ENCODE results near the gene ESRP2. TPM values are rescaled to one million over a fixed set of nuclear protein-coding genes. Genes with fewer than 3 reads are reported as not detected.

The ESRP2 gene
- total RNA-seq, 4 donors from 2014 or later, result 0.42 to 2.4 (median 1.2) TPM

DNA sequence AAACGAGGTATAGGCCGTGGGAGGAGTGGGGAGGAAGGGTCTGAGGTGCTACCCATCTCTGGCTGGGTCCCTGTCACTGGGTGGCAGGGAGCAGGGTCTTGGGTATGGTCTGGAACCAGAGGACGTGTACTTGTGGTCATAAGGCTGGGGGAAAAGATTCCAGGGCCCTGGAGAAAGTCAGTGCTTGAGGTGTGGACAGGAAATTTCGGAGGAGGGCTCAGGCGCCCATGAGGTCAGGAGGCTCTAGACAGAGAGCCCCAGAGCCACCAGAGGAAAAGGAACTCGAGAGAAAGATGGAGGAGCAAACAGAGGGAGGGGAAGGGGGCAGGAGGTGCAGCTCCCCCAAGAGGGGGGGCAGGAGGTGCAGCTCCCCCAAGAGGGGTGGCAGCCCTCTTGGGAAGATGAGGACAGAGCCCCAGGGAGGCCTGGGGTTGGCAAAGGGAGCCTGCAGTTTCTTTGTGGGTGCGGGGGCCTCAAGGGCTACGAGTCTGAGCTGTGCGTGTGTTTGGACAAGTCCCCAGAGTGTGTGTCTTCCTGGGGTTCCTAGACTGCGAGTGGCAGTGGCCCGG, 27.7 kb upstream of the ESRP2 start:
- Histone ChIP-seq H3K9me3 (no peaks in the 10 kb centered on the region), H3K27ac (peak overlapping the region; percentile 90 to 98 (median 94)), H3K36me3 (peaks cover 0 to 26% (median 5%) of the 10 kb centered on the region in 3 donors), H3K4me3 (peak overlapping the region; percentile 47 to 97 (median 86)), H3K27me3 (no peaks in the 10 kb centered on the region), H3K4me1 (peaks cover 0 to 36% (median 9%) of the 10 kb centered on the region in 4 donors)
- WGBS, 2 donors, result 36 to 48% methylated on average over 9 to 11 of the region's 11 CpGs
- TF ChIP-seq POLR2A (IDR thresholded peaks at IDR 0.05), result no peak
- TF ChIP-seq, protein P1, sequence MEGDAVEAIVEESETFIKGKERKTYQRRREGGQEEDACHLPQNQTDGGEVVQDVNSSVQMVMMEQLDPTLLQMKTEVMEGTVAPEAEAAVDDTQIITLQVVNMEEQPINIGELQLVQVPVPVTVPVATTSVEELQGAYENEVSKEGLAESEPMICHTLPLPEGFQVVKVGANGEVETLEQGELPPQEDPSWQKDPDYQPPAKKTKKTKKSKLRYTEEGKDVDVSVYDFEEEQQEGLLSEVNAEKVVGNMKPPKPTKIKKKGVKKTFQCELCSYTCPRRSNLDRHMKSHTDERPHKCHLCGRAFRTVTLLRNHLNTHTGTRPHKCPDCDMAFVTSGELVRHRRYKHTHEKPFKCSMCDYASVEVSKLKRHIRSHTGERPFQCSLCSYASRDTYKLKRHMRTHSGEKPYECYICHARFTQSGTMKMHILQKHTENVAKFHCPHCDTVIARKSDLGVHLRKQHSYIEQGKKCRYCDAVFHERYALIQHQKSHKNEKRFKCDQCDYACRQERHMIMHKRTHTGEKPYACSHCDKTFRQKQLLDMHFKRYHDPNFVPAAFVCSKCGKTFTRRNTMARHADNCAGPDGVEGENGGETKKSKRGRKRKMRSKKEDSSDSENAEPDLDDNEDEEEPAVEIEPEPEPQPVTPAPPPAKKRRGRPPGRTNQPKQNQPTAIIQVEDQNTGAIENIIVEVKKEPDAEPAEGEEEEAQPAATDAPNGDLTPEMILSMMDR (IDR thresholded peaks at IDR 0.05), result no peak
- no peak for TF ChIP-seq EP300 (IDR thresholded peaks at IDR 0.05)
- DNase-seq (ENCODE audit: low spot score in 2 of 2), result no peak

DNA sequence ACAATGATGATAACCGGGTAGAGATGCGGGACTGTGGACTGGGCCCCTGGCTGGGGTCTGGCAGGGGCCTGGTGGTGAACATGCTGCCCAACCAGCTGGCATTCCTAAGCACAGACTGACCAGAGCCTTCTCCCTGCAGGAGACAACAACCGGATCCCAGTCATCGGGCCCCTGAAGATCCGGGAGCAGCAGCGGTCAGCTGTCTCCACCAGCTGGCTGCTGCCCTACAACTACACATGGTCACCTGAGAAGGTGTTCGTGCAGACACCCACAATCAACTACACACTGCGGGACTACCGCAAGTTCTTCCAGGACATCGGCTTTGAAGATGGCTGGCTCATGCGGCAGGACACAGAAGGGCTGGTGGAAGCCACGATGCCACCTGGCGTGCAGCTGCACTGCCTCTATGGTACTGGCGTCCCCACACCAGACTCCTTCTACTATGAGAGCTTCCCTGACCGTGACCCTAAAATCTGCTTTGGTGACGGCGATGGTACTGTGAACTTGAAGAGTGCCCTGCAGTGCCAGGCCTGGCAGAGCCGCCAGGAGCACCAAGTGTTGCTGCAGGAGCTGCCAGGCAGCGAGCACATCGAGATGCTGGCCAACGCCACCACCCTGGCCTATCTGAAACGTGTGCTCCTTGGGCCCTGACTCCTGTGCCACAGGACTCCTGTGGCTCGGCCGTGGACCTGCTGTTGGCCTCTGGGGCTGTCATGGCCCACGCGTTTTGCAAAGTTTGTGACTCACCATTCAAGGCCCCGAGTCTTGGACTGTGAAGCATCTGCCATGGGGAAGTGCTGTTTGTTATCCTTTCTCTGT, 23.3 kb upstream of the ESRP2 start:
- Histone ChIP-seq H3K27me3 (no peaks in the 10 kb centered on the region), H3K4me1 (peaks cover 0 to 16% (median 7%) of the 10 kb centered on the region in 4 donors), H3K9me3 (no peaks in the 10 kb centered on the region), H3K36me3 (peaks cover 0 to 71% (median 11%) of the 10 kb centered on the region in 3 donors), H3K4me3 (no peak overlapping the region), H3K27ac (no peak overlapping the region)
- DNase-seq (ENCODE audit: low spot score in 2 of 2), result no peak
- WGBS, 2 donors, result 83 to 90% methylated on average over 19 to 27 of the region's 27 CpGs
- TF ChIP-seq POLR2A (IDR thresholded peaks at IDR 0.05), result no peak
- TF ChIP-seq, protein P1 (IDR thresholded peaks at IDR 0.05), result no peak
- no peak for TF ChIP-seq EP300 (IDR thresholded peaks at IDR 0.05)

DNA sequence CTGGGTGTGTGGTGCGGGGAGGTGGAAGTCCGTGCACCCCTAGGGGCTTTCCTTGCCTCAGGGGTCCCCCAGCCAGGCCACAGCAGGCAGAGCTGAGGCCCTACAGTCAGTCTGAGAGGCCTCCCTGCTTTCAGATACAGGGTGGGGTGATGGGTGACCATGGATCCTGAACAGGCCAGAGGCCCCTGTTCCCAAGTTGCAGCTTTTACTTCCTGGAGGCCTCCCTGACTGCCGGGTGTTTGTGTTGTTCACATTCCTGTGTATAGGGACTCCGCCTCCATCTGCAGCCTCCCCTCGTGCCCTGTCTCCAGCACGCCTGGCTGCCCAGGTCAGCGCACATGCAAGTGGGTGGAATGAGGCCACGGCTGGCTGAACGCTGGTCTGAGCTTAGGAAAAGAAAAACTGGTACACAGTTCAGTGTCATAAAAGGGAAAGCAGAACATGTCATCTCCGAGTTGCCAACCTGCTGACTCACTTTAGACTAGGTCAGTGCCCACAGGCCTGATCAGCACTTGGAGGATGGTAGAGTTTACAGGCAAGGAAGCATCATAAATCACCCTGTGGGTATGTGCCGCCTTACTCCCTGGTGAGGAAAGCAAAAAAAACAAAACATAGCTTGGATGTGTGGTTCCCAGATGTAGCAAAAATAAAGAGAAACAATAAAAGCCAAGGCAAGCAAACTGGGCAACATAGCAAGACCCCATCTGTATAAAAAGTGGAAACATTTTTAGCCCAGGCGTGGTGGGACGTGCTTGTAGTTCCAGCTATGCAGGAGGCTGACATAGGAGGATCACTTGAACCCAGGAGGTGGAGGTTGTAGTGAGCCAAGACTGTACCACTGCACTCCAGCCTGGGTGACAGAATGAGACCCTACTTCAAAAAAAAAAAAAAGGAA, 22.2 kb upstream of the ESRP2 start:
- peak overlapping the region in 1 of 4 donors; percentile 45 for H3K27ac ChIP-seq
- H3K4me1 ChIP-seq, result peaks cover 0 to 9% (median 3%) of the 10 kb centered on the region in 4 donors
- no peak overlapping the region for H3K4me3 ChIP-seq
- 55 to 65% methylated on average over 13 of the region's 13 CpGs for WGBS, 2 donors
- no peaks in the 10 kb centered on the region for H3K27me3 ChIP-seq
- DNase-seq (ENCODE audit: low spot score in 2 of 2), result no peak
- no peak for TF ChIP-seq EP300 (IDR thresholded peaks at IDR 0.05)
- TF ChIP-seq, protein P1 (IDR thresholded peaks at IDR 0.05), result no peak
- no peak for TF ChIP-seq POLR2A (IDR thresholded peaks at IDR 0.05)
- peaks cover 0 to 81% (median 11%) of the 10 kb centered on the region in 3 donors for H3K36me3 ChIP-seq
- H3K9me3 ChIP-seq, result no peaks in the 10 kb centered on the region

DNA sequence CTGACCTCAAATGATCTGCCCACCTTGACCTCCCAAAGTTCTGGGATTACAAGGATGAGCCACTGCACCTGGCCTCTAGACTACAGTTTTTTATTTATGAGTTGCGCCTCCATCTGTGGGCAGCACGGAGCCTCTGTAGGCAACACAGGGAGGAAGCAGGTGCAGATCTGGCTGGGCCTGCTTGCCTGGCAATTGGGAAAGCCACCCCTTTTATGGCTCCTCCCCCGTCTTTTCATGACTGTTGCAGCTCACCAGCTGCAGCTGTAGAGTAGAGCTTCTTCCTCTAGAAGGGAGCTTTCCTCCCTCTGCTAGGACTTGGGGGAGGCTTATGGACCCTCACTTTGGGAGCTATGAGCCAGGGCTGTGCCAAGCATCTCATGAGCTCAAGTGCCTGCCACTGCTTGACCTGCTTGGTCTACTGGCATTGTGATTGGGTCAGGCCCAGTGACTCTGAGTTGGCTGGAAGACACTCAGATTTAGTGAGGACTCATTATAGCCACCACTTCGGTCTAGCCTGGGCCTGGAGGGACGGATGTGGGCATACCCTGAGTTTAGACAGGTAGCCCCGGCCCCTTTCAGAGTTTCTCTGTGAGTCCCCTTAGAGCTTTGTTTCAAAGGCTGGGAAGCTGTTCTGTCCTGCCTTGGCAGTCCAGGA, 21.5 kb upstream of the ESRP2 start:
- no peaks in the 10 kb centered on the region for H3K9me3 ChIP-seq
- H3K36me3 ChIP-seq, result peaks cover 0 to 89% (median 11%) of the 10 kb centered on the region in 3 donors
- 72 to 76% methylated on average over 6 of the region's 6 CpGs for WGBS, 2 donors
- H3K27ac ChIP-seq, result peak overlapping the region in 1 of 4 donors; percentile 45
- peaks cover 0 to 9% (median 2%) of the 10 kb centered on the region in 4 donors for H3K4me1 ChIP-seq
- no peak for DNase-seq (ENCODE audit: low spot score in 2 of 2)
- H3K27me3 ChIP-seq, result no peaks in the 10 kb centered on the region
- no peak overlapping the region for H3K4me3 ChIP-seq
- TF ChIP-seq POLR2A (IDR thresholded peaks at IDR 0.05) (no peak), EP300 (IDR thresholded peaks at IDR 0.05) (no peak)
- TF ChIP-seq, protein P1 (IDR thresholded peaks at IDR 0.05), result no peak

Measured in tibial nerve (tissue), 4 donors.